DMS79 (cell line): ENCODE measurements around the gene CDHR3.

ENCODE experiments used
- DNase-seq: peaks from one replicate; lab custom pipeline; 2025; lab: John Stamatoyannopoulos, UW

CDHR3 gene

DNA sequence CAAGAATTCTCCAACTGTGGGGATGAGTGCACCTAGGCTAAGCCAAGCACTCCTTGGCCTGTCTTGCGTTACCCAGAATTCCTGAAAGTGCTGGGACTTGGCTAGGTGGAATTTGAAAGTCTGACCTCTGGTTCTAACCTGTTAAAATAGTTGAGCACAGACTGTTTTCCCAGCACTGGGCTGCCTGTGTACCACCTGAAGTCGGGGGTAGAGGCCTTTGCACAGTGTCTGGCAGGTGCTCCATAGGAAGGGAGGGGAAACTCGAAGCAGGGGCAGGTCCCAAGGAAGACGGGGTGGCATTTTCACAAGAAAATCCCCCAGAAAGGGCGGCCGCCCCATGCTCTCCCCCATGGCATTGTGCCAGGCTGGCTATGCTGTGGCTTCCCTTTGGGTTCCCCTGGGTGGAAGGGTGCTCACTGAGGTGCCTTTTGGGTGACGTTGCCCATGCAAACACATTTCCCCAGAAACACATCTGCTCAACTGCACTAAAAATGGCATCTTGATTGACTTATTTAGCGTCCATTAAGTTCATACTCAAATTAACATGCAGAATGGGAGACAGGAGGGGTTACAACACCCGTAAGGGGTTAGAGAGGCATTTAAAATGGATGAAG, 86.2 kb downstream of the CDHR3 start:
- DNase-seq, result no peak

DNA sequence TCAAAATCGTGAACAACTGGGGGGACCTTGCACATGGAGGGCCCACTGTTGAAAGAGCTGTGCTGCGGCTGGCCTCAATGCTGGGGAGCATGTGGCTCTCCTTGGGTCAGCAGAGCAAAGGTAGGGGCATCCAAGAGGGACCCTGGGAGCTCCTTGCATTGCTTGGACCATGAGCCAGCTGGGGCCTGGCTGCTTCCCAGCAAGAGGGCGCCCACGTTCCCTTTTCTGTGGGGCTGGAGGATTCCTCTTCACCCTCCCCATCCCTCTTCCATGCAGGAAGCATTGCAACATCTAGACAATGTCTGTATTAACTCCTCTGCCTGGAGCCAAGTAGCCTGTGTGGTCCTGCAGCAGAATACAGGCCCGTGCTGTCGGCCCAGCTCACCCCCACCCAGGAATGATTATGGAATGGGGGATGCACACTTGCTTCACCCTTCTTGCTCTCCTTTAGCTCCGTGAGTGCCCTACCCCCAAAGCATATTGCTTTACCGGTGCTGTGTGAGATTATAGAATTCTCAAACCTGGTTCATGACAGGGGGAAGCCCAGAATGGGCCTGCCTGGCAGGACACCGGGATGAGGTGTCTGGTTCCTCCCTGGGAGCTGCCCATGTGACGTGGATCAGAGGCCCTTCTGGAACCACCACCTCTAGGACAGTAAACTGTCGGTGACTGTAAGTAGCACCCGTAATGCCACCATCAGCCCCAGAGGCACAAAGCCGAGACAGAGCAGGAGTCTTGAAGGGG, 87.1 kb downstream of the CDHR3 start:
- no peak for DNase-seq

DNA sequence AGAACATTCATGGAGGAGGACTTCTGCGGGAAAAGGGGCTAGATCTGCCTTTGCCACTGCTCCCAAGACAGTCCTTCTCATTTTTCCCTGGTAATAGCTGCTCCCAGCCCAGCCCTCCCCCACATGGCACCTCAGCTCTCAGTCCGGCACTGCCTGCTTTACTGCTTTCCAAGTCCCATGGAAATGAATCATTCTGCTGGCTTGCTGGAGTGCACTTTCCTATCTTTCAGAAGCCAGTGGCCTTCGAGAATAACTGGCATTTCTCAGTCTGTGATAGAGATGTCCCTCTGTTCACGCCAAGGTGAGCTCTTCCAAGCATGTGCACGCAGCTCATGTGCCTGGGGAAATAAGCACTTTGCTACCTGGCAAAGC, 87.7 kb downstream of the CDHR3 start:
- no peak for DNase-seq

- no peak for DNase-seq
Observed at GRCh38 chr7:106052681-106053080, 89.6 kb downstream of the CDHR3 start.

GRCh38 chr7:106053109-106053508, 90.0 kb downstream of the CDHR3 start:
- no peak for DNase-seq

DNA sequence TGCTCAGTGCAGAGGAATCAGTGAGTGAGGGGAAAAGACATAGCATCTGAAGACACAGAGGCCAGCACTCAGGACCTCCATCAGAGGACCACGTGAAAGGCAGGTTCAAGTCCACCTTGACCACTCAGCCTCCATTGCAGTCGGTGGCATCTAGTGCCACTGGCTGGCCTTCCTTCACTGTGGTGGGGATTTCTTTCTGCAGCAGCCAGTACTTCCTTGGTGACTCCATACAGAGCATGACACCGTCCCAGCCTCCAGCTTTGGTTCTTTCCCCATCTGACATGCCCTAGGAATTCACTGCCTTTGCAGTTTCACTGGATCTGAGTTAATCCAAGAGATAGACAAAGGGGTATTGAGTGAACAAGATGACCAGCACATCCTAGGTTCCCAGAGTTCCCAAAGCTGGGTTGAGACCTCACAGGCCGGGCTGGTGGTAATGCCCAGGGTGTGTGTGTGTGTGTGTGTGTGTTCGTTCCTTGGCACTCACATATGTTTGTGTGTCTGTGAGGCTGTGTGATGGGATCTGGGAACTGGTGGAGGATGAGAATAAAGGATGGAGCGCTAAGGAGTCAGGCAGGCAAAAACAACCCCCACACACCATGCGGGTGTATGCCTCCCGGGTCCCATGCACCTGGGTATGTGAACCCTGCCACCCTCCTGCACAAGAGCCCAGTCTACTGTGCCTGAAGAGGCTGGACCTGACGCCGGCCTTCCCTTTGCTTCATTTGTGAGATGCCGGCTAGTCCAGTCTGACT, 91.3 kb downstream of the CDHR3 start:
- no peak for DNase-seq

GRCh38 chr7:106054971-106055532, 92.0 kb downstream of the CDHR3 start:
- DNase-seq, result no peak

DNA sequence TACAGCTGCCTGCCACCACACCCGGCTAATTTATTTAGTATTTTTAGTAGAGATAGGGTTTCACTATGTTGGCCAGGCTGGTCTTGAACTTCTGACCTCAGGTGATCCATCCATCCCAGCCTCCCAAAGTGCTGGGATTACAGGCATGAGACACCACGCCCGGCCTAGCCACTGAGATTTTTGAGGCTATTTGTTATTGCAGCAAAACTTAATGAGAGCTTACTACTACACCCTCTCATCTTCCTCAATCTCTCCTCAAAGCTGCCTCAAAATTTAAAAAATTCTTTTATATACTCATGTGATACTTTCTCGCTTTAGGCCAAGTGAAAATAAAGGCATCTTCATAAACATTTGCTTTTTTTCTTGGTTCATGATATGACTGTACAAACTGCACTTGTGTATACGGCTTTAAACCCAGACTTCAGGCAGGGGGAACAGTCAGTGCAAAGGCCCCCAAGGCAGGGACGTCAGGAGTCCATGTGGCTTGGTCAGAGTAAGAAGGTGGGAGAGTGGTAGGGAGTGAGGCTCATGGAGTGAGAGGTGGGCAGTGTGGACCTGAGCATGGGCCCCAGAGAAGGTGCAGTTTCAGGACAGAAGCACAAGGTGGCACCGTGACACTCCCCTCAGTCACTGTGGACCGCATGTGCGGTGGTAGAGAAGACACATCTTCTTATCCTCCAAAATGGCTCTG, 93.6 kb downstream of the CDHR3 start:
- no peak for DNase-seq

- DNase-seq, result no peak
Observed at GRCh38 chr7:106057204-106057961, 94.3 kb downstream of the CDHR3 start.

- peak; percentile 94 for DNase-seq
Observed at GRCh38 chr7:106057962-106058927, 95.2 kb downstream of the CDHR3 start.

- DNase-seq, result no peak
Observed at GRCh38 chr7:106058928-106059324, 95.9 kb downstream of the CDHR3 start.

GRCh38 chr7:106059556-106059955, 96.5 kb downstream of the CDHR3 start:
- DNase-seq, result no peak

DNA sequence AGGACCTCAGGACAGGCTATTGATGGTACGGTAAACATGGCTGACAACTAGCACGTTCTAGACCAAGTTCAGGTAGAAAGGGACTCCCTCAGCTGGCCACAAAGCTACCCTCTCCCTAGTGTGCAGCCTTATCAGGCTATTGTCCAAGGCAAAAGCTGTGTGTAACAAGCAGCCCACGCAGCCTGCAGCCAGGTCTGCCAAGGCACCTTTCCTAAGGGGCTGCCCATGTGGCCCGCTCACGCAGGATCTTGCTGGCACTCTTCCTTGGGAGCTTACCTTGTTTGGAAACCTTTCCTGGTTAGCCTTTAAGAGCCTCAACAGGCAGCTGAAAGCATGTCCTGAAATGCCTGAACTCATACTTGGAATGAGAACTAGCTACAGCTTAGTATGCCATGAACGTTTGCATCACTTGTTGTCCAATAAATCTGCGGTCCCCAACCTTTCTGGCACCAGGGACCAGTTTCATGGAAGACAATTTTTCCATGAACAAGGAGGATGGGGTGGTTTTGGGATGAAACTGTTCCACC, 97.4 kb downstream of the CDHR3 start:
- no peak for DNase-seq

DNA sequence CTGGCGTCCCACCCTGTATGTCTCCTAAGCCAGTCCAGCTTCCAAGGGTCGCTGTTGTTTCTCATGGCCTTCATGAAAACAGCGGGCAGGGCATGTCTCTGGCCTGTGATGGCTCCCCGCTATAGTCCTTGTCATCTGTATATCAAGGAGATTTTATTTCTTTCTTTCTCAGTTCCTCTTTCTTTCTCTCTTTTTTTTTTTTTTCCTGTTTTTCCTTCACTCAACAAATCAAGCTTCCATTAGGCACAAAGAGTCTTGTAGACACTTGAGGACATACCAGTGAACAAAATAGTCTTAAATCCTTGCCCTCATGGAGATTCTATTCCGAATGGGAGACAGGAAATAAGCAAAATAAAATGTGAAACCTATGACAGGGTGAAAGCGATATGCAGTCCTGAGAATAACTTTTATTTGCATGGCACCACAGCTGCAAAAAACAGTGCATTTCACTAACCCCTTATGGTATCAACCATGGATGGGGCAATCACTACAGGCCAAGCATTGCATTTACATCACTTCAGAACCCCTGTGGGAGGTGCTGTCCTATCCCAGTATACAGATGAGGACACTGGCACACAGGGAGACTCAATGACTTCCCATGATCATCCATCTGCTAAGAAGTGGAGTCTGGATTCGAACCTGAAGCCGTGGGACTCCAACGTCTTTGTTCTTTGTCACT, 98.4 kb downstream of the CDHR3 start:
- no peak for DNase-seq

GRCh38 chr7:106062006-106062405, 98.9 kb downstream of the CDHR3 start:
- no peak for DNase-seq

DNA sequence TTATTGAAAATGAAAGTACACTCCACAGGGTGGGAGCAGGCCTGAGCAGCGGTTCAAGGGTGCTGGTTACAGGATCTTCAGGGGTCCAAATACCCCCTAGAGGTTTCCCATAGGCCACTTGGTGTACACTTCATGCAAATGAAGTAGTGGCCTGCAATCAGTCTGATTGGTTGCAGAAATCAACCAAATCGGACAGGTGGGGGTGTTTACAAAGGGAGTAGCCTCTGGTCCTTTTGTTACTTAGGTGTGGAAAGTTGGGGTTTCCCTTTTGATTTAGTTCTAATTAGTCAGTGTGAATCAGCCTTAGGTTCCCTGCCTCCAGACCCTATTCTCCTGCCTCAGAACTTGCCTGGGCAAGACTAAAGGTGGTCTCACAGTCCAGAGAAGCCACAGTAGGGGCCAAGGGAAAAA, 99.5 kb downstream of the CDHR3 start:
- DNase-seq, result no peak

GRCh38 chr7:106063024-106063423, 100.0 kb downstream of the CDHR3 start:
- no peak for DNase-seq

DNA sequence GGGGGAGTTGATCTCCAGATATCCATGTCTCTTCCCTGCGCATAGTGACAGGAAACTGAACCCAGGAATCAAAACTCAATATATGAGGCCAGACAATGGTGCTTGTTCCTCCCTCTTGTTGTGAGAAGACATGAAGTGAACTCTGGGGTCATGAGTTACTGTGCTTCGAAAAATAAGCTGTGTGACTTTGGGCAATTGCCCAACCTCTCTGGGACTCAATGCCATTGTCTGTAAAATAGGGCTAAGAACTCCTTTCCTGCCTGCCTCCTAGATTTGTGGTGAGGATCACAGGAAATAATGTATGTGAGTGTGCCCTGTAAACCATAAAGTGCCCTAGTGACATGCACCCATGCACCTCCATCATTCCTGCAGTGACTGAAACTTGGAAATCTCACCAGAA, 100.6 kb downstream of the CDHR3 start:
- DNase-seq, result no peak

DNA sequence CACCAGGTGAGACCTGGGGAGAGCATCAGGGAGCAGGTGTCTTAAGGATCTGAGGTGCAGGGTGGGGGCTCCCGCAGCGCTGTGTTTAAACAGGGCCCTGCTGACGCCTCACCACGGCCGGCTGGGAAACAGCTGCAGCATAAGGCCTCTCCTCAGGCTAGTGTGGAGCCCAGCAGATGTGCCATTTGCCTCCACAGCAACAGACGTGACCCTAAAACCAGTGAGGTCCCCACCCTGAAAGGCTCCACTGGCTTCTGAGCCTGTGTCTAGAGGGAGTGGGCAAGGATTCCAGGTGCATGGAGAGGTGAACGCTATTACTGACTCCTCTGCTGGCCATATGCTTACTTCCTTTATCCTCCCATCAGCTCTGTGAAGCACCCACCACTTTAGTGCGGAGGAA, 101.3 kb downstream of the CDHR3 start:
- DNase-seq, result peak; percentile 52
